Progenitor cell of endocrine pancreas (in vitro differentiated cells): ENCODE results near the gene VN1R5. TPM values are rescaled to one million over a fixed set of nuclear protein-coding genes. Genes with fewer than 3 reads are reported as not detected.

Experiments used
- DNase-seq: peaks from one replicate; pipeline ENCODE4 v3.0.0; 2021; ENCODE audit warnings: low spot score; ENCODE audit not compliant: unreplicated experiment
- H3K27ac Mint-ChIP-seq: 2 replicates; pipeline ENCODE4 v1.8.0; 2021; ENCODE audit warnings: mild to moderate bottlenecking, moderate library complexity, mixed read lengths
- H3K27me3 Mint-ChIP-seq: 2 replicates; pipeline ENCODE4 v1.8.0; 2021; ENCODE audit warnings: mixed read lengths
- H3K36me3 Mint-ChIP-seq: 2 replicates; pipeline ENCODE4 v1.8.0; 2022; ENCODE audit warnings: mixed read lengths; ENCODE audit not compliant: insufficient read depth
- H3K4me1 Mint-ChIP-seq: 2 replicates; pipeline ENCODE4 v1.8.0; 2021; ENCODE audit warnings: low read depth, mixed read lengths
- H3K4me3 Mint-ChIP-seq: 2 replicates; pipeline ENCODE4 v1.8.0; 2021; ENCODE audit warnings: low read depth, mild to moderate bottlenecking, moderate library complexity, mixed read lengths
- H3K9me3 Mint-ChIP-seq: 2 replicates; pipeline ENCODE4 v1.8.0; 2021; ENCODE audit warnings: low read depth, mixed read lengths
- total RNA-seq: library from RNA; stranded (reverse); gene quantifications from 2 replicates; pipeline ENCODE4 v1.2.1, GENCODE V29; 2021
- TF ChIP-seq, protein P1 (sequence below): fragments of 200-600 bp; sonication (generic); IDR thresholded peaks from one replicate; pipeline ENCODE4 v1.5.0; 2021; ENCODE audit warnings: antibody characterized with exemption, mild to moderate bottlenecking; ENCODE audit not compliant: unreplicated experiment

The VN1R5 gene
- total RNA-seq, 1 donor from 2014 or later, result not detected

DNA sequence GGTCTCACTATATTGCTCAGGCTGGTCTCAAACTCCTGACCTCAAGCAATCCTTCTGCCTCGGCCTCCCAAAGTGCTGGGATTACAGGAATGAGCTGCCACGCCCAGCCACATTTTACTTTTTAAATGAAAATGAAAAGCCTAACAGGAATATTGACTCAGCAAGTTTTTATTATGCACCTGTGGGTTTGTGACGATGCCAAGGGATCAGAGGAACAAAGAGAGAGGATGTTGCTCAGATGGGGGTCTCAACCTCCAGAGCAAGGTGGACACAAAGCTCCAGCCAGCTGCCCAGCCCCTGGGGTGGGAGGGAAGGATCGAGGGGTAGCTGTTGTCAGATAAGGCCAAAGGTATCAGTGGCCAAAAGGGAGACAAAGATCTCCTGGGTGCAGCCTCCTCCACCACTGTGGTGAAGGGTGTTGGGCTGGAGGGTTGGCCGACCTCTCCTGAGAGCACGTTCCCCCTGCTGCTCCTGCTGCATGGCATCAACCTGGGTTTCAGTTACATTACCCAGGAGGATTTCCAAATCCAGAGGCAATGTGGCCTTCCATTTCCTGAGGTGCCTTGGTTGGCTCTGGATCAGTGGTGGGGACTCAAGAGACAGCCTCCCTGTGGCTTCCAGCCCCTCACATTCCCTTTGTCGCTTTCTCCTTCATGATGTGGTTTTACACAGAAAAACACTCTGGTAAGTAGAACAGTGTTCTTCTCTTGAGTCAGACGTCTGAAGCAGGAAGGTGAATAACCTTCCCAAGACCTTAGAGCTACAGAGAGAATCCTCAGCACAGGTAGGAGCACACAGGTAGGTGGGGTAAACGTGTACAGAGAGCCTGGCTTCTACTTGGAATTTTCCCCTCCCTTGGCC is 41.6 kb downstream of the VN1R5 start:
- DNase-seq, result no peak
- H3K4me3 Mint-ChIP-seq, result no peak overlapping the region
- TF ChIP-seq, protein P1, sequence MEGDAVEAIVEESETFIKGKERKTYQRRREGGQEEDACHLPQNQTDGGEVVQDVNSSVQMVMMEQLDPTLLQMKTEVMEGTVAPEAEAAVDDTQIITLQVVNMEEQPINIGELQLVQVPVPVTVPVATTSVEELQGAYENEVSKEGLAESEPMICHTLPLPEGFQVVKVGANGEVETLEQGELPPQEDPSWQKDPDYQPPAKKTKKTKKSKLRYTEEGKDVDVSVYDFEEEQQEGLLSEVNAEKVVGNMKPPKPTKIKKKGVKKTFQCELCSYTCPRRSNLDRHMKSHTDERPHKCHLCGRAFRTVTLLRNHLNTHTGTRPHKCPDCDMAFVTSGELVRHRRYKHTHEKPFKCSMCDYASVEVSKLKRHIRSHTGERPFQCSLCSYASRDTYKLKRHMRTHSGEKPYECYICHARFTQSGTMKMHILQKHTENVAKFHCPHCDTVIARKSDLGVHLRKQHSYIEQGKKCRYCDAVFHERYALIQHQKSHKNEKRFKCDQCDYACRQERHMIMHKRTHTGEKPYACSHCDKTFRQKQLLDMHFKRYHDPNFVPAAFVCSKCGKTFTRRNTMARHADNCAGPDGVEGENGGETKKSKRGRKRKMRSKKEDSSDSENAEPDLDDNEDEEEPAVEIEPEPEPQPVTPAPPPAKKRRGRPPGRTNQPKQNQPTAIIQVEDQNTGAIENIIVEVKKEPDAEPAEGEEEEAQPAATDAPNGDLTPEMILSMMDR, result no peak
- peaks cover 5% of the 10 kb centered on the region for H3K27me3 Mint-ChIP-seq
- peaks cover 24% of the 10 kb centered on the region for H3K36me3 Mint-ChIP-seq
- H3K9me3 Mint-ChIP-seq, result no peaks in the 10 kb centered on the region
- H3K27ac Mint-ChIP-seq, result no peak overlapping the region
- H3K4me1 Mint-ChIP-seq, result peaks cover 6% of the 10 kb centered on the region

DNA sequence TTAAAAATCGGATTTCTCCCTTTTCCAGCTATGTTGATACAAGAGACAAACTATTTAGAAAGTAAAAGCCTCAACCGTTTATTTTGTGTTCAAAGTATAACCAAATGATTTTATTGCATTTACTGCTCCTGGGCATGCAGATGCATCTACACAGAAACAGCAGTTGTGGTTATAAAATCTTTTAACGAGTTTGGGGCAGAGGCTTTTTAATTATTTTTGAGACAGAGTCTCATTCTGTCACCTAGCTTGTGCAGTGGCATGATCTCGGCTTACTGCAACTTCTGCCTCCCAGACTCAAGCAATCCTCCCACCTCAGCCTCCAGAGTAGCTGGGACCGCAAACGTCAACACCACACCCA is 42.2 kb downstream of the VN1R5 start:
- Mint-ChIP-seq H3K4me1 (peaks cover 6% of the 10 kb centered on the region), H3K27me3 (peaks cover 5% of the 10 kb centered on the region), H3K36me3 (peaks cover 29% of the 10 kb centered on the region), H3K4me3 (no peak overlapping the region), H3K9me3 (no peaks in the 10 kb centered on the region), H3K27ac (peak overlapping the region; percentile 53)
- DNase-seq, result no peak
- TF ChIP-seq, protein P1, result no peak

- H3K9me3 Mint-ChIP-seq, result no peaks in the 10 kb centered on the region
- H3K4me3 Mint-ChIP-seq, result no peak overlapping the region
- TF ChIP-seq, protein P1, result no peak
- peaks cover 6% of the 10 kb centered on the region for H3K4me1 Mint-ChIP-seq
- H3K27me3 Mint-ChIP-seq, result peaks cover 5% of the 10 kb centered on the region
- H3K27ac Mint-ChIP-seq, result no peak overlapping the region
- peaks cover 32% of the 10 kb centered on the region for H3K36me3 Mint-ChIP-seq
- DNase-seq, result no peak
Observed at GRCh38 chr1:247298701-247299100, 42.8 kb downstream of the VN1R5 start.

DNA sequence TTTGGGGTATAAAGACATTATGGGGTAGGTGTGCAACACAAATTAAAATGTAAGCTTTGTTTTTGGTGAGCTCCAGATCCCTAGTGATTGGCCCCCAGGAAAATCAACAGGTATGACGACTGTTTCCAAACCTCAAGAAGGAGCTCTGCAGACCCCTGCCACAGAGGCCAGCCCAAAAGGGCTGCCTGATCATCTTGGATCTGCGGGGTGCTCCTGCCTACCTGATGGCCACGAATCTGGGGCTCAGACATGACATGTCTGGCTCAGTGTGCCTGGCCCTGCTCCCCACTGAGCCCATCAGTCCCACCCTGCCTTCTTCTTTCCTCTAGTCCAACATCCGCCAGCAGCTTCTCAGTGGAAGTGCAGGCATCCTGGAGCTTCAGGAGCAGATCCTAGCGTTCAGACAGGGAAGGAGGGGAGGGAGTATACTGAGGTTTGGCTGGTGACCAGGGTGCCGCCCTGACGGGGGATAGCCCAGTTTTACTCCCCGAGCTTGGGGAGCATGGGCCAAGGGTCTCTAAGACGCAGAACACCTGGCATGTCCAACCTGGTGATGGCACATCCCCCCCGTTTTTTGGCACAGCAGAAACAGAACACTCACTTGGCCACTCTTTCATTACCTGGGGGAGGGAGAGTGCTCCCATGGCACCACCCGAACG is 44.0 kb downstream of the VN1R5 start:
- Mint-ChIP-seq H3K36me3 (peaks cover 39% of the 10 kb centered on the region), H3K27ac (no peak overlapping the region), H3K27me3 (peaks cover 5% of the 10 kb centered on the region), H3K4me1 (peaks cover 3% of the 10 kb centered on the region), H3K9me3 (no peaks in the 10 kb centered on the region), H3K4me3 (no peak overlapping the region)
- no peak for DNase-seq
- TF ChIP-seq, protein P1, result no peak

GRCh38 chr1:247300491-247301175 is 44.8 kb downstream of the VN1R5 start:
- DNase-seq, result no peak
- H3K9me3 Mint-ChIP-seq, result no peaks in the 10 kb centered on the region
- H3K27ac Mint-ChIP-seq, result no peak overlapping the region
- no peaks in the 10 kb centered on the region for H3K27me3 Mint-ChIP-seq
- TF ChIP-seq, protein P1, result no peak
- no peaks in the 10 kb centered on the region for H3K4me1 Mint-ChIP-seq
- H3K4me3 Mint-ChIP-seq, result no peak overlapping the region
- peaks cover 39% of the 10 kb centered on the region for H3K36me3 Mint-ChIP-seq
